Neural cell (in vitro differentiated cells): ENCODE results near the gene EIF4G3.

Experiments
- EP300 ChIP-seq: fragments of 450-650 bp; conservative IDR thresholded peaks from 2 replicates; pipeline ENCODE4 v1.6.1; 2014; ENCODE audit warnings: antibody characterized with exemption, mild to moderate bottlenecking, moderate library complexity; ENCODE audit not compliant: poor library complexity, severe bottlenecking
- EZH2 ChIP-seq: fragments of 200-600, 300-800 bp; shearing (Covaris generic), sonication (generic); IDR thresholded peaks from 2 replicates; pipeline ENCODE4 v1.6.1; 2014; ENCODE audit warnings: antibody characterized with exemption, low read length, borderline replicate concordance, mild to moderate bottlenecking; ENCODE audit not compliant: insufficient read depth, poor library complexity, severe bottlenecking
- MXI1 ChIP-seq: fragments of 450-650 bp; conservative IDR thresholded peaks from 2 replicates; pipeline ENCODE4 v1.6.1; 2014; ENCODE audit warnings: antibody characterized with exemption, mild to moderate bottlenecking; ENCODE audit not compliant: poor library complexity, severe bottlenecking
- POLR2AphosphoS5 ChIP-seq: IDR thresholded peaks from 2 replicates; pipeline ENCODE4 v1.6.1; 2012
- RAD21 ChIP-seq: fragments of 450-650 bp; conservative IDR thresholded peaks from 2 replicates; pipeline ENCODE4 v1.6.1; 2014; ENCODE audit warnings: antibody characterized with exemption, mild to moderate bottlenecking, moderate library complexity
- REST ChIP-seq: IDR thresholded peaks from 2 replicates; pipeline ENCODE4 v1.6.1; 2012; ENCODE audit warnings: borderline replicate concordance
- SMC3 ChIP-seq: fragments of 450-650 bp; conservative IDR thresholded peaks from 2 replicates; pipeline ENCODE4 v1.6.1; 2014; ENCODE audit warnings: antibody characterized with exemption, mild to moderate bottlenecking, moderate library complexity; ENCODE audit not compliant: poor library complexity
- TAF1 ChIP-seq: IDR thresholded peaks from 2 replicates; pipeline ENCODE4 v1.6.1; 2012; ENCODE audit warnings: low read depth
- TF ChIP-seq, protein P1 (sequence below): fragments of 450-650 bp; IDR thresholded peaks from 2 replicates; pipeline ENCODE4 v1.5.1; 2014; ENCODE audit warnings: antibody characterized with exemption, mild to moderate bottlenecking, moderate library complexity; ENCODE audit not compliant: poor library complexity, severe bottlenecking

GRCh38 chr1:21069549-21069948 is 107.1 kb downstream of the EIF4G3 start:
- TF ChIP-seq, protein P1, sequence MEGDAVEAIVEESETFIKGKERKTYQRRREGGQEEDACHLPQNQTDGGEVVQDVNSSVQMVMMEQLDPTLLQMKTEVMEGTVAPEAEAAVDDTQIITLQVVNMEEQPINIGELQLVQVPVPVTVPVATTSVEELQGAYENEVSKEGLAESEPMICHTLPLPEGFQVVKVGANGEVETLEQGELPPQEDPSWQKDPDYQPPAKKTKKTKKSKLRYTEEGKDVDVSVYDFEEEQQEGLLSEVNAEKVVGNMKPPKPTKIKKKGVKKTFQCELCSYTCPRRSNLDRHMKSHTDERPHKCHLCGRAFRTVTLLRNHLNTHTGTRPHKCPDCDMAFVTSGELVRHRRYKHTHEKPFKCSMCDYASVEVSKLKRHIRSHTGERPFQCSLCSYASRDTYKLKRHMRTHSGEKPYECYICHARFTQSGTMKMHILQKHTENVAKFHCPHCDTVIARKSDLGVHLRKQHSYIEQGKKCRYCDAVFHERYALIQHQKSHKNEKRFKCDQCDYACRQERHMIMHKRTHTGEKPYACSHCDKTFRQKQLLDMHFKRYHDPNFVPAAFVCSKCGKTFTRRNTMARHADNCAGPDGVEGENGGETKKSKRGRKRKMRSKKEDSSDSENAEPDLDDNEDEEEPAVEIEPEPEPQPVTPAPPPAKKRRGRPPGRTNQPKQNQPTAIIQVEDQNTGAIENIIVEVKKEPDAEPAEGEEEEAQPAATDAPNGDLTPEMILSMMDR: no peak
- TF ChIP-seq POLR2AphosphoS5 (no peak), EZH2 (no peak), REST (no peak), TAF1 (no peak), SMC3 (no peak), EP300 (no peak), MXI1 (no peak), RAD21 (no peak)
